Dedifferentiated amniotic fluid mesenchymal stem cell (primary cell): ENCODE measurements around the gene OR8G5.
"Not testable (repeated sequence)": the region's sequence is repeated elsewhere in the genome, so short reads cannot be mapped to it uniquely, and the experiment has no call there.

Experiments used
- DNase-seq: peaks from one replicate; pipeline ENCODE4 v3.0.0-alpha.2; 2016; ENCODE audit errors: extremely low spot score

OR8G5 gene, protein sequence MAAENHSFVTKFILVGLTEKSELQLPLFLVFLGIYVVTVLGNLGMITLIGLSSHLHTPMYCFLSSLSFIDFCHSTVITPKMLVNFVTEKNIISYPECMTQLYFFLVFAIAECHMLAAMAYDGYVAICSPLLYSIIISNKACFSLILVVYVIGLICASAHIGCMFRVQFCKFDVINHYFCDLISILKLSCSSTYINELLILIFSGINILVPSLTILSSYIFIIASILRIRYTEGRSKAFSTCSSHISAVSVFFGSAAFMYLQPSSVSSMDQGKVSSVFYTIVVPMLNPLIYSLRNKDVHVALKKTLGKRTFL

DNA sequence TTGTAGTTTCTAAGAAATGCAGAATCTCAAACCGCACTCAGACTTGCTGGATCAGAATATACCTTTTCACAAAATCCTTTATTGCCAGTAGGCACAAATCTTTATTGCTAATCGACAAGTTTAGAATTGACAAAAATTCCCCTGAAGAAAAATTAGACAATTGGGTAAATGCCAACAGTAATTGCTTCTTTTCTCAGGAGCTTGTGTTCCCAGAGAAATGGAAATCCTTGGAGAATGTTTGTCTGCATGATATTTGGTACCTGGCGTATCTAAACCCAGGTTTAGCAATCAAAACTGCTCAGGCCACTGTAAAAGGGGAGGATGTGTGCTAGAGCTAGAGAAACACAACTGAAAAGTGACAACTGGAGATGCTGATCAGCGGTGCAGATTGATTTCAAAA, at the start of gene OR8G5:
OR8G5 (plus strand) TSS at position 301 of the 400 bp plus-strand sequence. CDS start 8,556 bp downstream, outside the sequence.
- no peak for DNase-seq

DNA sequence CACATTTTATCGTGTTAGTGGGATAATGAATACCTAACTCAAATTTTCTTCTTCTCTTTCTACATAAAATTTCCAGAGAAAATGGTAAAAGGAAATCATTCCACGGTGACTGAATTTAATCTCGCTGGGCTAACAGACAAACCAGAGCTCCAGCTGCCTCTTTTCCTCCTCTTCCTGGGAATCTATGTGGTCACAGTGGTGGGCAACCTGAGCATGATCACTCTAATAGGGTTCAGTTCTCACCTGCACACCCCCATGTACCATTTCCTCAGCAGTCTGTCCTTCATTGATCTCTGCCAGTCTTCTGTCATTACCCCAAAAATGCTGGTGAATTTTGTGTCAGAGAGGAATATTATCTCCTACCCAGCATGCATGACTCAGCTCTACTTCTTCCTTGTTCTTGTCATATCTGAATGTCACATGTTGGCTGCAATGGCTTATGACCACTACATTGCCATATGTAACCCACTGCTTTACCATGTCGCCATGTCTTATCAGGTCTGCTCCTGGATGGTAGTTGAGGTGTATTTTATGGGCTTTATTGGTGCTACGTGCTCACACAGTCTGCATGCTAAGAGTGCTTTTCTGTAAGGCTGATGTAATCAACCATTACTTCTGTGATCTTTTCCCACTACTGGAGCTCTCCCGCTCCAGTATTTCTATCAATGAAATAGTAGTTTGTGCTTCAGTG, 48.9 kb upstream of the OR8G5 start:
- no peak for DNase-seq

DNA sequence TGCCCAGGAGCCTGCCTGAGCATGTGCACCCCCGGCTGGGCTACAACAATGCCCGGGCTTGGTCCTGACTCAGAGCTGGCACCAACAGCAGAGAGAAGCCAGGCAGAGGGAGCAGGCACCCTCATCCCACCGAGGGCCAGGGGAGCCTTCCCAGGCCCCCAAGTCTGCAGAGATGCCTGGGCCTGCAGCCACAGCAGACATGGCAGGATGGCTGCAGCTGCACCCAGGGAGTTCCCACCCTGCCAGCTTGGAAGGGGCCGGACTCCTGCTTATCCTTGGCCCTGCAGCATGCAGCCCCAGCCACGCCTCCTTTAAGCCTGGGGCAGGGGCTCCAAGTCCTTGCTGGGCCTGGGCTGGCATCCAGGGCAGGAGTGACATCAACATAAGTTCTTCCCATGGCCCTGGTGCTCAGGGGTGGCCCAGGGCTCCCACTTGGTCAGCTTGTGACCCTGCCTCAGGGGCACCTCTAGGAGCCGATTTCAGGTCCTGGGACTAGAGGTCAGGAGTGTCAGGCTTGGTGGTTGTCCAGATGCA, 46.3 kb upstream of the OR8G5 start:
- DNase-seq, result no peak

DNA sequence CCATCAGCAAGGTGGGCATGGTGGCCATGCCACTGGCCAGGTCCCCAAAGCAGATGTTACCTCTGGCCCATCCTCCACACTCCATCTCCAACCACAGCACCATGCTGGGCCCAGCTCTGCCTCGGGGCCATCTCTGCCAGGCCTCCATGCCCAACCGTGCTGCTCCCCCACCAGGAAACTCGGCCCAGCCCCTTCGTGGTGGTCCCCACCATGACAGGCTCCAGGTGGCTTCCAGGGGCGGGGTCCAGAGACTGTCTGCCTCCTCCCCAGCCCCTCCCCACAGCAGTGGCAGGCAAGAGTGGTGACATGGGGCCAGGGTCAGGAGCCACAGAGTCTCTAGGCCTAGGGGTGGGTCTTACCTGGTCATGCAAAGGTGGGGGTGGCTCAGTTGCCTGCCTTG, 45.8 kb upstream of the OR8G5 start:
- DNase-seq, result no peak

DNA sequence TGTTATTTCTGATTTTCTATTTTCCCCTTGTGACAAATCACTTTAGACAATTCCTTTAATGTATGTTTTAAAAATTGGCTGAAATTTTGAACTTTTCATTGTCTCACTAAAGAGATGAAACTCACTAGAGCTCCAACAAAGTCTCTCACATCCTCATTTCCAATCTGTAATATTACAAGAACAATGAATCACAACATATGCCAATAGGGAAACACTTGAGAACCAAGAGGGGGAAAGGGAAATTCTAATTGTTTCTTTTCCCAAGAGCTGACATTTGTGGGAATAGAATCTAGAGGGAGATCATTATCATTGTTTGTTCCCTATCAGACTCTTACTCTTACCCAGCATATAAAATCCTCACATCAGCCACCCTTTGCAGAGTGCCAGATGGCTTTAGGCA, 44.9 kb upstream of the OR8G5 start:
- DNase-seq, result no peak

DNA sequence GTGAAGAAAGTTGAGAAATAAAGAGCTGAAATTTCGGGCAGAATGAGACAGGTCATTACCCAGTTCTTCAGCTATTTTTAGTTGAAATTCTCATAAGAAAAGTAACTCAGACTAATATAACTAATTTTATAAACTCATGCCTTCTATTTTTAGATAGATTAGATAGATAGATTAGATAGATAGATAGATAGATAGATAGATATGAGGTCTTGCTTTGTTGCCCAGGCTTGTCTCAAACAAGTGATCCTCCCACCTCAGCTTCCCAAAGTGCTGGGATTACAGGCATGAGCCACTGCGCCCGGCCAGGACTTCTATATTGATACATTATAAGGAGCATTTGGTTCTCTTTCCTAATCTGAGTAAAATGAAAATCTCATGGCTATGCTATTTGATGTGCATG, 42.1 kb upstream of the OR8G5 start:
- no peak for DNase-seq

DNA sequence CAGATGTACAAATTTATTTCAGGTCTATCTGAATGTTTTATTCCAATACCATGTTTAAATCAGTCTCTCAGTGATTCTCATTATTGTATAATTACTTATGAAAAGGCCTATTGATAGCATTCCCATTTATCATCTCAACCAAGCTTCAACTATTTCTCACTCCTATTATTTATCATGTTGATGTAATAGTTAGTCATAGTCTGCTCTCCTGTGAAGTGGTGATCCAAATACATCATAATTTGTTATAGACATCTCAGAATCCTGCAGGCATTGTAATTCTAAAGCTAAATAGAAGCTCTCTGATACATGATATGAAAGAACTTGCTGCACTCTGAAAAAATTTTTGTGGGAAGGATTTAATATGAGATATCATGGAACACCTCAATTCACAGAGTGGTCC, 37.0 kb upstream of the OR8G5 start:
- DNase-seq, result no peak

DNA sequence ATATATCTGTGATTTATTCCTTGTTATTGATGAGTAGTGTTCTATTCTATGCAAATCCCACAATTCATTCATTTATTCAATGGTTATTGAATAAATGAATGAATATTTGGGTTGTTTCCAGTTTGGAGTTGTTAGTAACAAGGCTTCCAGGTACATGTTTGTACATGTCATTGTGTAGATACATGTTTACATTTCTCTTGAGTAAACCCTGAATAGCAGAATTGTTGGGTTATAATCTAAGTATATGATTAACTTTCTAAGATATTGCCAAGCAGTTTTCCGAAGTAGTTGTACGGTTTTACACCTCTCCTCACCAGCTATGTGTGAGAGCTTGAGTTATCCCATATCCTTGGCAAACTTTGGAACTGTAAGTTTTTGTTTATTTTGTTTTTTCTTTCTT, 33.8 kb upstream of the OR8G5 start:
- DNase-seq, result no peak

DNA sequence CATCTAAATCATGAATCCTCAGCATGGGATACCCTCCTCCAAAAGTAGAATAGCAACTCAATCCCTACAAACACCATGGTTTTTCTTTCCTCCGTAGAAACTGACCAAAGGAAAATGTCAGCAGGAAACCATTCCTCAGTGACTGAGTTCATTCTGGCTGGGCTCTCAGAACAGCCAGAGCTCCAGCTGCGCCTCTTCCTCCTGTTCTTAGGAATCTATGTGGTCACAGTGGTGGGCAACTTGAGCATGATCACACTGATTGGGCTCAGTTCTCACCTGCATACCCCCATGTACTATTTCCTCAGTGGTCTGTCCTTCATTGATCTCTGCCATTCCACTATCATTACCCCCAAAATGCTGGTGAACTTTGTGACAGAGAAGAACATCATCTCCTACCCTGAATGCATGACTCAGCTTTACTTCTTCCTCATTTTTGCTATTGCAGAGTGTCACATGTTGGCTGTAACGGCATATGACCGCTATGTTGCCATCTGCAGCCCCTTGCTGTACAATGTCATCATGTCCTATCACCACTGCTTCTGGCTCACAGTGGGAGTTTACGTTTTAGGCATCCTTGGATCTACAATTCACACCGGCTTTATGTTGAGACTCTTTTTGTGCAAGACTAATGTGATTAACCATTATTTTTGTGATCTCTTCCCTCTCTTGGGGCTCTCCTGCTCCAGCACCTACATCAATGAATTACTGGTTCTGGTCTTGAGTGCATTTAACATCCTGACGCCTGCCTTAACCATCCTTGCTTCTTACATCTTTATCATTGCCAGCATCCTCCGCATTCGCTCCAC, 31.4 kb upstream of the OR8G5 start:
- not testable (repeated sequence) for DNase-seq

DNA sequence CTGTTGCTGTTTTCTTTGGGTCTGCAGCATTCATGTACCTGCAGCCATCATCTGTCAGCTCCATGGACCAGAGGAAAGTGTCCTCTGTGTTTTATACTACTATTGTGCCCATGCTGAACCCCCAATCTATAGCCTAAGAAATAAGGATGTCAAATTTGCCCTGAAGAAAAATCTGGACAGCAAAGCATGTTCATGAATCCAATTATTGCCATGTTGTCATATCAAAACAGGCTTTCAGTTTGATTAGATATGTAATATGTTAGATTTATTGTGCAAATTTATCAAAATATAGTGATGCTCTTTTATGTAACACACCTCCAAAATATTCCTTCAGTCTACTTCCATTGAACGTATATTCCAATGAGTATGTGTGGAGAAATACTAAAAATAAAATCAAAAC, 30.7 kb upstream of the OR8G5 start:
- DNase-seq, result no peak

DNA sequence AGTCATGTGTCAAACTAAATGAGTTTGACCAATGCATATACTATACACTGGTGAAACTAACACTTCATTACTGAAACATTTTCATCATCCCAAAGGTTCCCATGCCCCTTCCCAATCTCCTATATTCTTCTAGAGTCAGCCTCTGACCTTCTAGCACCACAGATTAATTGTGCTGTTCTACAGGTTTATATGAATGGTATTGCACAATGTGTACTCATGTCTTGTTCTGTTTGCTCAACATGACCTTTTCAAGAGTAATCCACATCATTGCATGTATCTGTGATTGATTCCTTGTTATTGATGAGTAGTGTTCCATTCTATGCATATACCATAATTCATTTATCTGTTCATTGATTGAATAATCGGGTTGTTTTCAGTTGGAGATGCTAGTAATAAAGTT, 22.8 kb upstream of the OR8G5 start:
- no peak for DNase-seq

DNA sequence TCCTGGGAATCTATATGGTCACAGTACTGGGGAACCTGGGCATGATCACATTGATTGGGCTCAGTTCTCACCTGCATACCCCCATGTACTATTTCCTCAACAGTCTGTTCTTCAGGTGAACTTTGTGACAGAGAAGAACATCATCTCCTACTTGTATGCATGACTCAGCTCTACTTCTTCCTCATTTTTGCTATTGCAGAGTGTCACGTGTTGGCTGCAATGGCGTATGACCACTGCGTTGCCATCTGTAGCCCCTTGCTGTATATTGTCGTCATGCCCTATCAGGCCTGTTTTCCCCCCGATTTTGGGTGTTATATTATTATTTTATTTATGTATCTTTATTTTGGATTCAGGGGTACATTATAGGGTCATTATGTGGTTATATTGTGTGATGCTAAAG, 17.7 kb upstream of the OR8G5 start:
- DNase-seq, result no peak

DNA sequence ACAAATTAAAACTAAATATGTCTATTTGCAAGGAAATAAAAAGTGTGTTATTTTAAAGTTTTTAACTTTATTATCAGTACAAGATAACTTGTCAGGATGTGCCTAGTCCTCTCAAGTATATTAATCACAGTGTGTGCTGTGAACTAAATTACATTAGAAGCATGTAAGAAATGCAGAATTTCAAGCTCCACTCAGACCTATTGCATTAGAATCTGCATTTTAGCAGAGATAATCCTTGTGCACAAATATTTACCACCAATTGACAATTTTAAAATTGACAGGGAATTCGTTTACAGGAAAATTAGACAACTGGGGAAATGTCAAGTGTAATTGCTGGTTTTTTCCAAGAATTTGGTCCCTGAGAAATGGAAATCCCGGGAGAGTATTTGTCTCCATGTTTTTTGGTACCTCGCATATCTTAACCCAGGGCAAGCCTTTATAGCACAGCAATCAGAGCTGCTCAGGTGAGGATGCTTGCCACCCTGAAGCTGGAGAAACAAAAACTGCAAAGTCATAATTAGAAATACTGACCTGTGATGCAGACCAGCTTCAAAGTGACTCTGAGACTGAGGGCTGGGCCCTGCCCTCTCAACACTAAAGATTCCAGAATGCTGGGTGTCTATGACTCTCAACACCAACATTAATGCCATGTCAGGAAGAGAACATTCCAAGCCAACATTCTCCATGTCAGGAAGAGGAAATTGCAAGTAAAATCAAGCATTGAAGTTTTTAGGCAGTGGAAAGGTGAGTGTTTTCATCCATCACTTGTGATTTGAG, 15.4 kb upstream of the OR8G5 start, which contains the start of gene OR8G1:
OR8G1 (plus strand) TSS at position 475 of the 777 bp plus-strand sequence. CDS start 8,581 bp downstream, outside the sequence.
- DNase-seq, result no peak

DNA sequence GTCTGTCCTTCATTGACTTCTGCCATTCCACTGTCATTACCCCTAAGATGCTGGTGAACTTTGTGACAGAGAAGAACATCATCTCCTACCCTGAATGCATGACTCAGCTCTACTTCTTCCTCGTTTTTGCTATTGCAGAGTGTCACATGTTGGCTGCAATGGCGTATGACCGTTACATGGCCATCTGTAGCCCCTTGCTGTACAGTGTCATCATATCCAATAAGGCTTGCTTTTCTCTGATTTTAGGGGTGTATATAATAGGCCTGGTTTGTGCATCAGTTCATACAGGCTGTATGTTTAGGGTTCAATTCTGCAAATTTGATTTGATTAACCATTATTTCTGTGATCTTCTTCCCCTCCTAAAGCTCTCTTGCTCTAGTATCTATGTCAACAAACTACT, 6.3 kb upstream of the OR8G5 start:
- DNase-seq, result not testable (repeated sequence)

DNA sequence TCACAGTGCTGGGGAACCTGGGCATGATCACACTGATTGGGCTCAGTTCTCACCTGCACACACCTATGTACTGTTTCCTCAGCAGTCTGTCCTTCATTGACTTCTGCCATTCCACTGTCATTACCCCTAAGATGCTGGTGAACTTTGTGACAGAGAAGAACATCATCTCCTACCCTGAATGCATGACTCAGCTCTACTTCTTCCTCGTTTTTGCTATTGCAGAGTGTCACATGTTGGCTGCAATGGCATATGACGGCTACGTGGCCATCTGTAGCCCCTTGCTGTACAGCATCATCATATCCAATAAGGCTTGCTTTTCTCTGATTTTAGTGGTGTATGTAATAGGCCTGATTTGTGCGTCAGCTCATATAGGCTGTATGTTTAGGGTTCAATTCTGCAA, 8.9 kb downstream of the OR8G5 start:
- not testable (repeated sequence) for DNase-seq

DNA sequence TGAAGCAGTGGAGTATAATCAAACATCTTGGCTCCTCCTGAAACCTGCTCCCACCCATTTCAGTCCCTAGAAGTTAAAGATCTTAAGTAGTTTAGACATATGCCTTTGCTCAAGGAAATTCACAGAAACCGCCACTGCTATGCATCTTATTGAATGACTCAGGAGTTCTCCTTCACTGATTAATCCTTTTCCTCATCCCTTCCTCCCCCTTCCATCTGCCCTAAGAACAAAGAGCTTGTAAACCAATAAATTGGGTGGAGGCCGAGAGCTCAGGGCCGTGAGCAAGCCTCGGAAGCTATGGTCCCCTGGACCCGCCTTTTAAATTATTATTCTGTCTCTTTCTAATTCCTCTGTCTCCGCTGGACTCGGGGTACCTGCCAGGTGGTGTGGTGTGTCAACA, 14.7 kb downstream of the OR8G5 start:
- DNase-seq, result not testable (repeated sequence)

DNA sequence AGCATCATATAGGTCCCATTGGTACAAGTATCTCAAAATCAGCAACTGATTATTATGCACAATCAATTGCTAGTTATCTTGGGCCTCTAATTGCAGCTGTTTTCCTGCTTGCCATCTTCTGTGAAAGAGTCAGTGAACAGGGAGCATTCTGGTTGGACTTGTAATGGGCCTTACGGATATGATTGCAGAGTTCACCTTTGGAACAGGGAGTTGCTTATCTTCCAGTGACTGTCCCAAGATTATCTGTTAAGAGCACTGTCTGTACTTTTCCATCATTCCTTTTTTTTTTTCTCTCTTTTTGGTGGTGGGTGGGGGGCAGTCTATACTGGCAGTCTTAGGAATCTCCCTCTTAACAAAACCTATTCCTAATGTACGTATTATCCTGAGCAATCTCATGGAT, 17.8 kb downstream of the OR8G5 start:
- DNase-seq, result no peak

DNA sequence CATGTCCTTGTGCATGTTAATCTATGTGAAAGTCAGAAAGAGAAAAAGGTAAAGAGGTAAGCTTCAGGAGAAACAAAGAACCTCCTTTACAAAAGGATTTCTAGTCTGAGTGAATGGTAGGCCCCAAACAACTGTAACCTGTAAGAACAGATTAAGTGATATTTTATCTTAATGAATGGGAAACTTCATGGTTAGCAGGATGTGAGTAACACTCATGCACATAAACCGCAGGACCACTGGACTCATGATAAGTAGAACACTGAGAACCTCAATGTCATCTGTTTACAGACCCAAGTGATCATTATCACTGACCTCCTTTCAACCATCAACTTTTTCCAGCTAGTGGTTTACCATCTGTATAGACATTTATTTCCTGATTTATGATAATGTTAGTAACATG, 19.9 kb downstream of the OR8G5 start:
- no peak for DNase-seq

DNA sequence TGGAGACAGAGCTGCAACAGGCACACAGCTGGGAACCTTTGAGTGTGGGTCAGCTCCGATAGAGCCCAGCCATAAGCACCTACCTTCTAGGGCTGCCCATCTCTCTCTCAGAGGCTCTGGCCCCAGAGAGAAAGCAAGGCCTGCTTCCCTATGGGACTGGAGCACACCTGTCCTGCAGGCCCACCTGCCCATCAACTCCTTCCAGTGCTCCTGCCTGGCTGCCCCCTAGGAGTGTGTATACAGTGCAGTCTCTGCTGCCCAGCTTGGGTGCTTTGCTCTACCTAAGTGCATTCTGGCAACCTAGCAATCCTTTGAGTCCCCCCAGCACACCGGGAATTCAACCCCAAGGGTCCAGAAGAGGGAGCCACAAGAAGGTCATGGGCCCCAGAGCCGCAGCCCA, 21.0 kb downstream of the OR8G5 start:
- no peak for DNase-seq

DNA sequence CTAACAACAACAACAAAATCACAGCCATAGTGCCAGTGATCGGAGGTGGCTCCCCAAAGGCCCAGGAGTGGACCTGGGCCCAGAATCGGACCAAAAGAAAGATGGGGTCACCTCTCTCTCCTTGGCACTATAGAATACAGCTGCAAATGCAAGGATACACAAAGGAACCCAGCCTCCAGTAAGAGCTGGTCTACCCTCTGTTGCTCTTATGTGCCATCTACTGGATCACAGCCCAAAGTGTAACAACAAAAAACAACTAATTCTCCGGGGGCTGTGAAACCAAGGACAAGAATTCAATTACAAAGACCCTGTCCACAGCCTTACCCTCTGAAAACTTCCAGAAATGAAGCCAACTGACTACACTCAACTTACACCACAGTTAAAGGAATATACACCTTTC, 21.6 kb downstream of the OR8G5 start:
- DNase-seq, result no peak

DNA sequence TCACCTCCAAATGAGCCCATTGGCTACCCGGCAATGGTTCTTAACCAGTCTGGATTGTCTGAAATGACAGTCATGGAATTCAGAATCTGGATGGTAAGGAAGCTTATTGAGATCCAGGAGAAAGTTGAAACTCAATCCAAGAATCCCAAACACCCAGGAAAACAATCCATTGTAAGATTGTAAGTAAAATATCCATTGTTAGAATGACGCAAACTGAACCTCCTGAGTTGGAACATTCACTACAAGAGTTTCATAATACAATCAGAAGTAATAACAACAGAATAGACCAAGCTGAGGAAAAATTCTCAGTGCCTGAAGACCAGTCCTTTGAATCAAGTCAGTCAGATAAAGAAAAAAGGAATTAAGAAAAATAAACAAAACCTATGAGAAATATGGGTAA, 22.1 kb downstream of the OR8G5 start:
- no peak for DNase-seq
